Epithelial cell of proximal tubule (primary cell): Measurements from ENCODE around the gene FGD5. TPM values are rescaled to one million over a fixed set of nuclear protein-coding genes. Genes with fewer than 3 reads are reported as not detected.
"Not testable (repeated sequence)": the region's sequence is repeated elsewhere in the genome, so short reads cannot be mapped to it uniquely, and the experiment has no call there.

Experiments
- DNase-seq: peaks from one replicate; pipeline ENCODE4 v3.0.0-alpha.2; 2011; ENCODE audit warnings: low read depth
- H3K4me3 ChIP-seq: 2 replicates; pipeline ENCODE4 v1.5.1; 2011; ENCODE audit warnings: low read depth, mild to moderate bottlenecking, low read length
- total RNA-seq: library from RNA; depleted of rRNA; stranded (reverse); fragments of >200 nt; gene quantifications from 2 replicates; pipeline ENCODE4 v1.2.3, GENCODE V29; 2015
- TF ChIP-seq, protein P1 (sequence below): conservative IDR thresholded peaks from 2 replicates; pipeline ENCODE4 v1.5.1; 2012; ENCODE audit warnings: low read depth, mild to moderate bottlenecking, low read length

The FGD5 gene
- total RNA-seq, 1 donor from 2014 or later = 0.06 TPM

DNA sequence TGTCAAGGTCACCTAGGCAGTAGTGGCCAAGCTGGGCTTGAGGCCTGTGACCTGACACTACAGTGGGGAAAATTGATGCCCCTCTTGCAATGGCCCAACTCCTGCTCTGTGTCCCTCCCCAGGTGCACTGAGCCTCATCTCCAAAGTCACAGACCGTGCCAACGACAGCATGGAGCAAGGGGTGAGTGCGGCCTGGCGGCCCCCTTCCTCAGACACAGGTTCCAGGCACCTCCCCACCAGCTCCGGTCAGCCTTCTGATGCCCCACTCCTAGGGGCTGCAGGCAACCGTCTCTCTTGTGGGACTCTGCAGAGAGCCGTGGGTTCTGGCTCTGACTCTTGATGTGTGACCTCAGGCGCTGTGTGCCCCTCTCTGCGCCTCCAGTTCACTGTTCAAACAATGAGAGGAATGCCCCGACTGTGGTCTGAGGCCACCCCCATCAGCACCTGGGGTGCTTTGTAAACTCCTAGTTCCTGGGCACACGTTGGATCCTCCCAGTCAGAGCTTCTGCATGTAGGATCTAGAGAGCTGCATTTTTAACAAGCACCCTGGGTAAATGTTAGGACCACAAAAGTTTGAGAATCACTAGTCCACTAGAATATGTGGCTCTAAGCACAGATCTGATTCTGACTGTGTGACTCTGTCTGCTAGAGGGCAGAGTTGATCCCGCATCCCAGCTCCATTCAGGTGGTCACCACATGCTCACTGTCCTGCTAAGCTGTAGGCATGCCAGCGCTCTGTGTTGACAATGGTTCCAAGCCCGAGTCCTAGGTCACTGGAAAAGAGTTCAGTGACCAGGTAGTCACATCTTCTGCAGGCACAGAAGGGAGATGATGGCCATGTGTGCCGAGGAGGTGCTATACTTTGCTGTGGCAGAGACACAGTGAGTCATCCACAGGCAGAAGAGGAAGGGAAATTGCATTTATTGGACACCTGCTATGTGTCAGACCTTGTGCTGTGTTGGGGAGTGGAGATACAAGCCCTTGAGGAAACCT is 82.4 kb downstream of the FGD5 start:
- no peak for DNase-seq
- H3K4me3 ChIP-seq = no peak overlapping the region
- TF ChIP-seq, protein P1, sequence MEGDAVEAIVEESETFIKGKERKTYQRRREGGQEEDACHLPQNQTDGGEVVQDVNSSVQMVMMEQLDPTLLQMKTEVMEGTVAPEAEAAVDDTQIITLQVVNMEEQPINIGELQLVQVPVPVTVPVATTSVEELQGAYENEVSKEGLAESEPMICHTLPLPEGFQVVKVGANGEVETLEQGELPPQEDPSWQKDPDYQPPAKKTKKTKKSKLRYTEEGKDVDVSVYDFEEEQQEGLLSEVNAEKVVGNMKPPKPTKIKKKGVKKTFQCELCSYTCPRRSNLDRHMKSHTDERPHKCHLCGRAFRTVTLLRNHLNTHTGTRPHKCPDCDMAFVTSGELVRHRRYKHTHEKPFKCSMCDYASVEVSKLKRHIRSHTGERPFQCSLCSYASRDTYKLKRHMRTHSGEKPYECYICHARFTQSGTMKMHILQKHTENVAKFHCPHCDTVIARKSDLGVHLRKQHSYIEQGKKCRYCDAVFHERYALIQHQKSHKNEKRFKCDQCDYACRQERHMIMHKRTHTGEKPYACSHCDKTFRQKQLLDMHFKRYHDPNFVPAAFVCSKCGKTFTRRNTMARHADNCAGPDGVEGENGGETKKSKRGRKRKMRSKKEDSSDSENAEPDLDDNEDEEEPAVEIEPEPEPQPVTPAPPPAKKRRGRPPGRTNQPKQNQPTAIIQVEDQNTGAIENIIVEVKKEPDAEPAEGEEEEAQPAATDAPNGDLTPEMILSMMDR = no peak

DNA sequence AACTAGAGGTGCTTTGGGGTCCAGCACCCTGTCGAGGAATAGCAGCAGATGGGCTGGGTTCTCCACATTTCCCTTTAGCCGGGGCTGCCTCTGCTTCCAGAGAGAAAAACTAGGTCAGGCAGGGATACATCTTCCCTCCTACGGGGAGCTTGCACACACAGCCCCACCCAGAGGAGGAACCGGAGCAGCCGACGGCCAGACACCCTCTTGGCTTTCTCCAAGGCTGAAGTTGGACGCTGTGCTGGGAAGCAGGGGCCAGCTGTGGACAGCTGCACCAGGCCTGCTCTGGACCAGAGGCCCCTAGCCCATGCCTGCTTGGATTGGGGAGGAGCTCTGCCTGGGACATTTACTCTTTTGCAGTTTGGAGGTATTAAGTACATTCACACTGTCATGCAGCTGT is 84.0 kb downstream of the FGD5 start:
- no peak overlapping the region for H3K4me3 ChIP-seq
- no peak for DNase-seq
- TF ChIP-seq, protein P1 = no peak

DNA sequence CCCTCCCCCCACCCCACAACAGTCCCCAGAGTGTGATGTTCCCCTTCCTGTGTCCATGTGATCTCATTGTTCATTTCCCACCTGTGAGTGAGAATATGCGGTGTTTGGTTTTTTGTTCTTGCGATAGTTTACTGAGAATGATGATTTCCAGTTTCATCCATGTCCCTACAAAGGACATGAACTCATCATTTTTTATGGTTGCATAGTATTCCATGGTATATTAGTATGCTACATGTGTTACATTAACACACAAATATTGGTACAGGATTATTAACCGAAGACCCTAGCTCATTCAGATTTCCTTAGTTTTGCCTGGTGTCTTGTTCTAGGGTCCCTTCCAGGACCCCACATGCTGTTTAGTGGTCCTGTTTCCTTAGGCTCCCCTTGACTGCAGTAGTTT is 84.7 kb downstream of the FGD5 start:
- not testable (repeated sequence) for H3K4me3 ChIP-seq, DNase-seq

DNA sequence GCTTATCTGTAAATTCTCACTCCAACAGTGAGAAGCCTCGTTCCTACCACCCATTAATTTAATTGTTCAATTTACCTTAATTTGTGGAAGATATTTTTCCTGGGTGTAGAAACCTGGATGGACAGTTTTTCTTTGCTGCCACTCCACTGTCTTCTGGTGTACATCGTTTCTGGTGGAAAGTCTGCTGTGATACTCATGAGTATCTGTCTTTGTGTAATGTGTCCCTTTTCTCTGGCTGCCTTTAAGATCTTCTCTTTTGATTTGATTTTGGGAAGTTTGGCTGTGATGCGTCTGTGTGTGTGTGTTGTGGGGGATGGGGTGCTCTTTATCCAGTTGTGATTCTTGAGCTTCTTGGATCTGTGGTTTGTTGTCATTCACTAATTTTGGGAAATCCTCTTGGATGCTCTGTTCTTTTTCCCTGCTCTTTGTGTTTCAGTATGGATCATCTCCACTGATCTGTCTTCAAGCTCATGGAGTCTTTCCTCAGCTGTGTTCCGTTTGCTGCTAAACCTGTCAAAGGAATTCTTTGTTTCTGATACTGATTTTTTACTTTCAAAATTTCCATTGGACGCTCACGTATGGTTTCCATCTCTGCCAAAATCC is 86.4 kb downstream of the FGD5 start:
- TF ChIP-seq, protein P1 = no peak
- no peak overlapping the region for H3K4me3 ChIP-seq
- DNase-seq = no peak

DNA sequence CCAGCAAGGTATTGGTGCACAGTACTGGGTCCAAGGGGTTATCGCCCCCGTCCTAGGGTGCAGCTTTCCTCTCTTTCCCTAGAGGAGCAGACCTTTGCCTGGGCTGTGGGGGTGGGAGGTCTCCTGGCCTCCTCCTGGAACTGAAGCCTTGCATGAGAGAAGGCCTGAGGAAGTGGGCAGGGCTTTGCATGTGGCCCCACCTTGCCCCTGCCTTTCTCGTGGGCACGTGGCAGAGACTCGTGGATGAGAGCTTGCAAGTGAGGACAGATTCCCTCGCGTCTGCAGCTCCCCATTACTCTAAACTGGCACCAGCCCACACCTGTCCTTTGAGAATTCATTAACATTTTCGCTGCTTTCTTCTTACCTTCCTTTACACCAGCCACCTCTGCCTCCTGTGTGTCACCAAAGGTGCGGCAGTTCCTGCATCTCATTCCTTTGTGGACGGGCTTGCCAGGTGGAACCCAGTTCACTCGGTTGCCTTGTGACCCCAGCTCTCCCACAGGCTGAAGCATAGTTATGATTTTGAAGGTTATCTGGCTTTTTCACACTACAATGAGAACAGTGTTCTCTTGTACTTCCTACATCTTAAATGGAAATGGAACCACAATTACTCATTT is 87.7 kb downstream of the FGD5 start:
- no peak for DNase-seq

DNA sequence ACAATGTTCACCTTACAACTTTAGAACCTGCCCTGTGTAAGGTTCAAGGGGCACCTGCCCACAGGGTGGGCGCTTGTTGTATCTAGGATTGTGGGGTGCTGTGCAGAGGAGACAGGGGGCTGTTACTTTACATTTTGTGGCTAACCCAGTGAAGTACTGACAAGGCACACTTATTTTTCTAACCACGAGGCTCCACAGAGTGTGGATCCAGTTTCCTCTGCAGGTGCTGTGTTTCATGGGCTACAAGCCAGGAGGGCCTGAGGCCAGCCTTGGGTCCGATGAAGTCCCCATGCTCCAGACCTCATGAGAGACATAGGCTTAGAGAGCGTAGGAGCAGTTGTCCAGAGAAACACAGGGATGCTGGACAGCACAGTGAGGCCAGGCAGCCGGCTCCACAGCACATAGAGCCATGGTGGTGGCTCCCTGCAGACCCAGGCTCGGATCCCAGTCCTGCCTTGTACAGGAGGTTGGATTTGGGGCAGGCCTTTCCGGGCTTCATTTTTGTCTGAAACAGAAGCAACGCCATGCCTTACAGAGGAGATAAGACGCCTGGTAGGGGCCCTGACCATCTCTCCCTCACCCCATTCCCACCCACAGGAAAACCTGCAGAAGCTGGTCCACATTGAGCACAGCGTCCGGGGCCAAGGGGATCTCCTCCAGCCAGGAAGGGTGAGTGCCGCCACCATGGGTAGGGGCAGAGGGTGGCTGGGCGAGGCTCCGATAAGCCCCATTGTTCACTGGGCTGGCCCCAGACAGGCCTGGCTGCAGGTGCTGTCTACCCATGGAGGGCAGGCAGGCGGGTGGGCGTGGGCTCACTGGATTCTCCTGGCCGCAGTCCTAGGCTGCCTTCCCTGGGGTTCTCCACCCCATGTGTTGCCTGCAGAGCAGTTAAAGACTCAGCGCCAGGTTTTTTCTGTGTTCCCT is 88.5 kb downstream of the FGD5 start:
- no peak overlapping the region for H3K4me3 ChIP-seq
- TF ChIP-seq, protein P1 = no peak
- DNase-seq = no peak

More for the DNA sequence above, 87.7 kb downstream of the FGD5 start:
- H3K4me3 ChIP-seq = no peak overlapping the region
- TF ChIP-seq, protein P1 = no peak
